Mucosa of stomach (tissue), 1 donor: ENCODE data around the gene PRPF40B.

ENCODE experiments used
- H3K27me3 ChIP-seq: one replicate; pipeline ENCODE4 v1.7.0; 2013; ENCODE audit warnings: mild to moderate bottlenecking, low read length; ENCODE audit not compliant: control insufficient read depth, insufficient read depth
- H3K36me3 ChIP-seq: one replicate; pipeline ENCODE4 v1.7.0; 2013; ENCODE audit warnings: low read length; ENCODE audit not compliant: control insufficient read depth, insufficient read depth
- H3K4me1 ChIP-seq: one replicate; pipeline ENCODE4 v1.7.0; 2013; ENCODE audit warnings: mild to moderate bottlenecking, low read length; ENCODE audit not compliant: control insufficient read depth, insufficient read depth
- H3K4me3 ChIP-seq: one replicate; pipeline ENCODE4 v1.7.0; 2013; ENCODE audit warnings: low read length
- H3K9ac ChIP-seq: one replicate; pipeline ENCODE4 v1.7.0; 2013; ENCODE audit warnings: mild to moderate bottlenecking, low read length, moderate library complexity
- H3K9me3 ChIP-seq: one replicate; pipeline ENCODE4 v1.7.0; 2013; ENCODE audit warnings: mild to moderate bottlenecking, low read length, moderate library complexity; ENCODE audit not compliant: control insufficient read depth
- donor health status: Pancreatic carcinoma.

Gene PRPF40B

GRCh38 chr12:49645146-49646039 lies 22.0 kb downstream of the PRPF40B start:
- H3K9ac ChIP-seq, result no peak overlapping the region
- H3K27me3 ChIP-seq, result no peaks in the 10 kb centered on the region
- H3K4me3 ChIP-seq, result no peak overlapping the region
- no peaks in the 10 kb centered on the region for H3K9me3 ChIP-seq
- peaks cover 35% of the 10 kb centered on the region for H3K4me1 ChIP-seq
- no peaks in the 10 kb centered on the region for H3K36me3 ChIP-seq

GRCh38 chr12:49646331-49646830 lies 23.0 kb downstream of the PRPF40B start:
- no peak overlapping the region for H3K4me3 ChIP-seq
- H3K4me1 ChIP-seq, result peaks cover 35% of the 10 kb centered on the region
- no peaks in the 10 kb centered on the region for H3K36me3 ChIP-seq
- H3K27me3 ChIP-seq, result no peaks in the 10 kb centered on the region
- no peaks in the 10 kb centered on the region for H3K9me3 ChIP-seq
- no peak overlapping the region for H3K9ac ChIP-seq

- H3K4me1 ChIP-seq, result peaks cover 35% of the 10 kb centered on the region
- H3K9ac ChIP-seq, result no peak overlapping the region
- H3K9me3 ChIP-seq, result no peaks in the 10 kb centered on the region
- no peaks in the 10 kb centered on the region for H3K36me3 ChIP-seq
- no peaks in the 10 kb centered on the region for H3K27me3 ChIP-seq
- H3K4me3 ChIP-seq, result no peak overlapping the region
Measured at GRCh38 chr12:49646871-49647654, 23.7 kb downstream of the PRPF40B start.

- Histone ChIP-seq H3K36me3 (no peaks in the 10 kb centered on the region), H3K4me1 (peaks cover 35% of the 10 kb centered on the region), H3K9ac (no peak overlapping the region)
Measured at GRCh38 chr12:49647827-49648711, 24.7 kb downstream of the PRPF40B start.

GRCh38 chr12:49648712-49649003 lies 25.3 kb downstream of the PRPF40B start:
- H3K9ac ChIP-seq, result no peak overlapping the region

More at GRCh38 chr12:49647827-49648711, 24.7 kb downstream of the PRPF40B start:
- H3K27me3 ChIP-seq, result no peaks in the 10 kb centered on the region
- H3K4me3 ChIP-seq, result no peak overlapping the region
- no peaks in the 10 kb centered on the region for H3K9me3 ChIP-seq

GRCh38 chr12:49649445-49649844 lies 26.1 kb downstream of the PRPF40B start:
- Histone ChIP-seq H3K9me3 (no peaks in the 10 kb centered on the region), H3K9ac (no peak overlapping the region), H3K27me3 (no peaks in the 10 kb centered on the region), H3K4me3 (no peak overlapping the region), H3K36me3 (no peaks in the 10 kb centered on the region), H3K4me1 (peaks cover 31% of the 10 kb centered on the region)

More at GRCh38 chr12:49648712-49649003, 25.3 kb downstream of the PRPF40B start:
- no peaks in the 10 kb centered on the region for H3K36me3 ChIP-seq
- no peaks in the 10 kb centered on the region for H3K27me3 ChIP-seq
- no peak overlapping the region for H3K4me3 ChIP-seq
- peaks cover 35% of the 10 kb centered on the region for H3K4me1 ChIP-seq
- H3K9me3 ChIP-seq, result no peaks in the 10 kb centered on the region

GRCh38 chr12:49649892-49650291 lies 26.5 kb downstream of the PRPF40B start:
- H3K9me3 ChIP-seq, result no peaks in the 10 kb centered on the region
- H3K27me3 ChIP-seq, result no peaks in the 10 kb centered on the region
- H3K36me3 ChIP-seq, result no peaks in the 10 kb centered on the region
- H3K4me3 ChIP-seq, result no peak overlapping the region
- H3K4me1 ChIP-seq, result peaks cover 27% of the 10 kb centered on the region
- no peak overlapping the region for H3K9ac ChIP-seq

GRCh38 chr12:49651855-49652254 lies 28.5 kb downstream of the PRPF40B start:
- Histone ChIP-seq H3K4me1 (peaks cover 17% of the 10 kb centered on the region), H3K36me3 (no peaks in the 10 kb centered on the region), H3K9ac (no peak overlapping the region), H3K27me3 (no peaks in the 10 kb centered on the region), H3K9me3 (no peaks in the 10 kb centered on the region), H3K4me3 (no peak overlapping the region)

GRCh38 chr12:49652921-49653520 lies 29.7 kb downstream of the PRPF40B start:
- Histone ChIP-seq H3K9ac (no peak overlapping the region), H3K36me3 (no peaks in the 10 kb centered on the region), H3K27me3 (no peaks in the 10 kb centered on the region), H3K9me3 (no peaks in the 10 kb centered on the region), H3K4me1 (peaks cover 15% of the 10 kb centered on the region), H3K4me3 (no peak overlapping the region)

- Histone ChIP-seq H3K27me3 (no peaks in the 10 kb centered on the region), H3K4me1 (no peaks in the 10 kb centered on the region), H3K9ac (no peak overlapping the region), H3K4me3 (no peak overlapping the region), H3K9me3 (no peaks in the 10 kb centered on the region), H3K36me3 (no peaks in the 10 kb centered on the region)
Measured at GRCh38 chr12:49654715-49655114, 31.4 kb downstream of the PRPF40B start.

GRCh38 chr12:49655595-49656236 lies 32.4 kb downstream of the PRPF40B start:
- no peak overlapping the region for H3K4me3 ChIP-seq
- no peaks in the 10 kb centered on the region for H3K36me3 ChIP-seq
- no peaks in the 10 kb centered on the region for H3K27me3 ChIP-seq
- no peaks in the 10 kb centered on the region for H3K4me1 ChIP-seq
- H3K9ac ChIP-seq, result no peak overlapping the region
- H3K9me3 ChIP-seq, result no peaks in the 10 kb centered on the region
